Measurements from ENCODE around the gene BPIFA3.

DNA sequence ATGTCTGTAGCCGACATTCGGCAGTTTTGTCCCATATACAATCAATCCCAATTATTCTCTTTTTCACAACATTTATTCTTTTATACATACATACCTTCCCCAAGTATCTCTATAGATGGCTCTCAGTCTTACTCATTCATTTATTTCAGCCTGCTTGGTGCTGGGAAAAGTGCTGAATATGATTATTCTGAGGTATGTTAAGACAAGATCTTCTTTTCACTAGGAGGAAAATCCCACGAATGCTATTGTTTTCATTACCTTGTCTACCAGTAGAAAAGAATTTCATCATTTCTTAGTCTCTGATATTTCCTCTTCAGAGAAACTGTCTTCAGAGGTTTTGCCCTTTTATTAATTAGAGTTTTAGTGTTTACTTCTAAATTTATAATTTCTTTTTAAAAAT, 13.7 kb upstream of the BPIFA3 start:
- TF ChIP-seq POLR2A (IDR thresholded peaks at IDR 0.05) (no peak), CTCF (IDR thresholded peaks at IDR 0.05 in 4 of 5, conservative IDR thresholded peaks at IDR 0.05 in 1 of 5) (no peak)
